ENCODE data around the gene ROCK1.

DNA sequence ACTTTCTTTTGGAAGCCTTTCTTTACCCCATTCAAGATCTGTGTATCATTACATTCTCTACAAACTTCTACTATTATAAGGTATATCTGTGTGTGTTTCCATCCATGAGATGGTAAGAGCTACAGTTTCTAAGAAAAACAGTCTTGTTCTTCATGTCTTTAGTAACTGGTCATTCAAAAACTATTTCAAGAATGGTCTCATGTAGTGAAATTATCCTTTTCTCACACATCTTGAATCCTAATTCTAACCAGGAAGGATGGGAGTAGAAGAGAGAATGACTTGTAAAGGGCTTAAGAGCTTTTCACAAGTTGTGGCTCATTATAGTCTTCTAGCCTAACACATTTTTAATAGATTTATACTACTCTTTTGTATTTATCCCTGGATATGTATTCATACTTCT is 47.3 kb downstream of the ROCK1 start:
- no peak for TF ChIP-seq POLR2A (IDR thresholded peaks at IDR 0.05)
- TF ChIP-seq, protein P1, sequence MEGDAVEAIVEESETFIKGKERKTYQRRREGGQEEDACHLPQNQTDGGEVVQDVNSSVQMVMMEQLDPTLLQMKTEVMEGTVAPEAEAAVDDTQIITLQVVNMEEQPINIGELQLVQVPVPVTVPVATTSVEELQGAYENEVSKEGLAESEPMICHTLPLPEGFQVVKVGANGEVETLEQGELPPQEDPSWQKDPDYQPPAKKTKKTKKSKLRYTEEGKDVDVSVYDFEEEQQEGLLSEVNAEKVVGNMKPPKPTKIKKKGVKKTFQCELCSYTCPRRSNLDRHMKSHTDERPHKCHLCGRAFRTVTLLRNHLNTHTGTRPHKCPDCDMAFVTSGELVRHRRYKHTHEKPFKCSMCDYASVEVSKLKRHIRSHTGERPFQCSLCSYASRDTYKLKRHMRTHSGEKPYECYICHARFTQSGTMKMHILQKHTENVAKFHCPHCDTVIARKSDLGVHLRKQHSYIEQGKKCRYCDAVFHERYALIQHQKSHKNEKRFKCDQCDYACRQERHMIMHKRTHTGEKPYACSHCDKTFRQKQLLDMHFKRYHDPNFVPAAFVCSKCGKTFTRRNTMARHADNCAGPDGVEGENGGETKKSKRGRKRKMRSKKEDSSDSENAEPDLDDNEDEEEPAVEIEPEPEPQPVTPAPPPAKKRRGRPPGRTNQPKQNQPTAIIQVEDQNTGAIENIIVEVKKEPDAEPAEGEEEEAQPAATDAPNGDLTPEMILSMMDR (IDR thresholded peaks at IDR 0.05), result no peak
